Gastrocnemius medialis (tissue), 4 donors: ENCODE results near the gene HYDIN. TPM values are rescaled to one million over a fixed set of nuclear protein-coding genes. Genes with fewer than 3 reads are reported as not detected.

Source experiments
- ATAC-seq, 2 donors: fragments of 150-250 bp; one replicate each; pipeline ENCODE4 v1.9.1; 2016
- DNase-seq, 2 donors: peaks; one replicate each; pipeline ENCODE4 v3.0.0-alpha.2; 2019
- H3K27ac ChIP-seq, 4 donors: fragments of 200-600 bp; sonication (generic); 1 replicate in 1 of 4; 2 replicates in 3 of 4; pipeline ENCODE4 v1.5.1; 2016 to 2018; ENCODE audit warnings: mild to moderate bottlenecking in 2 of 4, moderate library complexity in 1 of 4
- H3K27me3 ChIP-seq, 3 donors: fragments of 200-600 bp; sonication (generic) in 2 of 3; 1 replicate in 1 of 3; 2 replicates in 2 of 3; pipeline versions ENCODE4 v1.5.1 to v1.6.0; 2016 to 2019; ENCODE audit warnings: mild to moderate bottlenecking in 1 of 3, moderate library complexity in 1 of 3
- H3K36me3 ChIP-seq, 2 donors: fragments of 200-600 bp; sonication (generic) in 1 of 2; one replicate each; pipeline ENCODE4 v1.5.1; 2017 to 2018
- H3K4me1 ChIP-seq, 2 donors: fragments of 200-600 bp; sonication (generic) in 1 of 2; one replicate each; pipeline ENCODE4 v1.5.1; 2016 to 2017; ENCODE audit warnings: mild to moderate bottlenecking in 2 of 2
- H3K4me3 ChIP-seq, 4 donors: fragments of 200-600 bp; sonication (generic) in 3 of 4; 1 replicate in 1 of 4; 2 replicates in 3 of 4; pipeline ENCODE4 v1.5.1; 2016 to 2019; ENCODE audit warnings: mild to moderate bottlenecking in 2 of 4
- H3K9me3 ChIP-seq, 3 donors: fragments of 200-600 bp; sonication (generic) in 2 of 3; 1 replicate in 1 of 3; 2 replicates in 2 of 3; pipeline ENCODE4 v1.5.1; 2016 to 2019
- POLR2A ChIP-seq, 2 donors: fragments of 450-650 bp; IDR thresholded peaks; one replicate each; pipeline ENCODE4 v1.6.1; 2017; ENCODE audit warnings: antibody characterized with exemption in 2 of 2, mild to moderate bottlenecking in 2 of 2, moderate library complexity in 2 of 2
- in situ Hi-C, 4 donors: fragments of 200-750 bp; cut with MboI; loops; one replicate each; pipeline versions ENCODE4 v1.15.0 to v1.8.0; 2017; ENCODE audit warnings: low sequenced_read_pairs in 4 of 4
- intact Hi-C: fragments of 100-400 bp; cut with DNase I; formaldehyde crosslinking; loops from one replicate; pipeline ENCODE4 v1.15.1; 2023; ENCODE audit warnings: low total_unique reads
- total RNA-seq, 4 donors: library from RNA; depleted of rRNA; stranded (reverse); fragments of >200 nt; gene quantifications; one replicate each; pipeline versions ENCODE4 v1.1.0 to v1.2.3, GENCODE V29; 2016
- TF ChIP-seq, protein P1 (sequence below), 5 experiments: fragments of 450-650 bp in 3 of 5; fragments of 200-600 bp in 2 of 5; sonication (generic) in 2 of 5; IDR thresholded peaks in 4 of 5; conservative IDR thresholded peaks in 1 of 5; 1 replicate in 4 of 5; 2 replicates in 1 of 5; pipeline ENCODE4 v1.5.1; 2016 to 2019; ENCODE audit warnings: antibody characterized with exemption in 5 of 5, mild to moderate bottlenecking in 3 of 5, moderate library complexity in 3 of 5

HYDIN gene
- total RNA-seq, 4 donors from 2014 or later: 0.12 TPM; not detected in 3

DNA sequence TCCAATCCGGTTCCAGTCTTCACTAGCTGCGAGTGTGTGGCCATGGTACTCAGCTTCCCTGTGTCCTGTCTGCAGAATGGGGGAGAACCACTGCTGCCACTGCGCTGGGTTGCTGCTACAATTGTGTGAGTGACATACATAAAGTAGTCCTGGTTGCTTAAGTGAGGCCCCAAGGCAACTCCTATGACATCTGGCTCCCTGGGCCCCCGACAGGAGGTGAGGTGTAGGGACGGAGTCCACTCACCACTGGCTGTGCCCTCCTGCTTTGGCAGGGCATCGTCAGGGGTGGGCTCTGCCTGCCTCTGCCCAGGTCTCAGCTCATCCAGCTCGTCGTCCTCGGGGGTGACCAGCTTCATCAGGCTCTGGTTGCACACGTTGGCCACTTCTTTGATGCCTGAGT is 450.0 kb downstream of the HYDIN start:
- no peaks in the 10 kb centered on the region for H3K27me3 ChIP-seq
- peaks cover 0 to 53% of the 10 kb centered on the region in 2 donors for H3K36me3 ChIP-seq

DNA sequence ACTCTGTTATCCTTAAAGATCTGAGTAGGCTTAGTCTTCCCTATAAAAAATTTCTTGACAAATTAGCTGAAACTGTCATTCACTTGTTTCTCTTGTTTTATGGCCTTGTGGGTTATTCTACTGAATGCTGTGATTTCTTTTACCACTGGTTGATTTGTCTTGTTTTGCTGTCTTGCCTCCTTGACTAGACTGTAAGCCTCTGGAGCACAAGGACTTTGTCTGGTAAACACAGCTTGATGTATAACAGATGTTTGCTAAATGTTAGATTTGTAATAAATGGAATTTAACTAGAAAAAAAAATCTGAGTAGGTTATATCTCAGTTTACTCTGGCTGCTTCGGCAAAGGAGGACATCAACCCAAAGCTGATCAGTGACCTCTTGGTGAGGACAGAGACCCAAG is 451.2 kb downstream of the HYDIN start:
- peaks cover 8 to 10% of the 10 kb centered on the region in 2 donors for H3K4me1 ChIP-seq
- TF ChIP-seq, protein P1, sequence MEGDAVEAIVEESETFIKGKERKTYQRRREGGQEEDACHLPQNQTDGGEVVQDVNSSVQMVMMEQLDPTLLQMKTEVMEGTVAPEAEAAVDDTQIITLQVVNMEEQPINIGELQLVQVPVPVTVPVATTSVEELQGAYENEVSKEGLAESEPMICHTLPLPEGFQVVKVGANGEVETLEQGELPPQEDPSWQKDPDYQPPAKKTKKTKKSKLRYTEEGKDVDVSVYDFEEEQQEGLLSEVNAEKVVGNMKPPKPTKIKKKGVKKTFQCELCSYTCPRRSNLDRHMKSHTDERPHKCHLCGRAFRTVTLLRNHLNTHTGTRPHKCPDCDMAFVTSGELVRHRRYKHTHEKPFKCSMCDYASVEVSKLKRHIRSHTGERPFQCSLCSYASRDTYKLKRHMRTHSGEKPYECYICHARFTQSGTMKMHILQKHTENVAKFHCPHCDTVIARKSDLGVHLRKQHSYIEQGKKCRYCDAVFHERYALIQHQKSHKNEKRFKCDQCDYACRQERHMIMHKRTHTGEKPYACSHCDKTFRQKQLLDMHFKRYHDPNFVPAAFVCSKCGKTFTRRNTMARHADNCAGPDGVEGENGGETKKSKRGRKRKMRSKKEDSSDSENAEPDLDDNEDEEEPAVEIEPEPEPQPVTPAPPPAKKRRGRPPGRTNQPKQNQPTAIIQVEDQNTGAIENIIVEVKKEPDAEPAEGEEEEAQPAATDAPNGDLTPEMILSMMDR (IDR thresholded peaks at IDR 0.05 in 4 of 5, conservative IDR thresholded peaks at IDR 0.05 in 1 of 5): no peak
- peak in 1 of 2 donors; percentile 25 for ATAC-seq
- H3K27me3 ChIP-seq: no peaks in the 10 kb centered on the region
- peak overlapping the region in 3 of 4 donors; percentile 6 to 68 (median 56) for H3K27ac ChIP-seq
- H3K36me3 ChIP-seq: peaks cover 0 to 41% of the 10 kb centered on the region in 2 donors
- H3K4me3 ChIP-seq: no peak overlapping the region
- no peaks in the 10 kb centered on the region for H3K9me3 ChIP-seq
- in situ Hi-C loops: loop anchor here in 1 of 4 donors (10.0 kb wide), 1 partner anchor 105 kb away; no protein-coding TSS in a partner anchor
- DNase-seq: no peak
- intact Hi-C loops: loop anchor here (2.0 kb wide), 1 partner anchor 21 kb away; the partner anchor contains the start of gene VAC14

More for the DNA sequence above, 450.0 kb downstream of the HYDIN start:
- in situ Hi-C loops: no loop called here
- no peak overlapping the region for H3K27ac ChIP-seq
- no peak for DNase-seq
- H3K9me3 ChIP-seq: no peaks in the 10 kb centered on the region
- ATAC-seq: no peak
- no peak overlapping the region for H3K4me3 ChIP-seq
- peaks cover 8 to 10% of the 10 kb centered on the region in 2 donors for H3K4me1 ChIP-seq
- TF ChIP-seq, protein P1 (IDR thresholded peaks at IDR 0.05 in 4 of 5, conservative IDR thresholded peaks at IDR 0.05 in 1 of 5): no peak
- TF ChIP-seq POLR2A (IDR thresholded peaks at IDR 0.05): no peak
- intact Hi-C loops: no loop called here

DNA sequence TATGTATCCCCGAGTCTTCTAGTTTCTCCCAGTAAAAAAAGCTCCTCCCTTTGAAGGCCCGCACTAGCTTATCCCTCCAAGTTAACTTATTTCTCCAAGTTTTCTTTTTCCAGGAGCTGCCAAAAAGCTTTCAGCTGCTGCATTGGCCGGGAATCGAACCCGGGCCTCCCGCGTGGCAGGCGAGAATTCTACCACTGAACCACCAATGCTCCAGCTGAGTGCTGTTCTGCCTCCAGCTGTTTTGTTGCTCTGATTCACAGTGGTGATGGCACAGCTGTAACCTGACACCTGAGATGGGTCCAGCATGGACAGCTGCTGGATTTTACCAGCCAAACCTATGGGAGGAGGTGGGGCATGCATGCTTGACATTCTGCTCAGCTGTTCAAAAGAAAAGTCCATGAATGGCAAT is 451.6 kb downstream of the HYDIN start:
- peaks cover 8 to 10% of the 10 kb centered on the region in 2 donors for H3K4me1 ChIP-seq
- DNase-seq (peak; percentile 32 to 74), ATAC-seq (peak; percentile 75 to 91)
- peaks cover 0 to 37% of the 10 kb centered on the region in 2 donors for H3K36me3 ChIP-seq
- H3K9me3 ChIP-seq: no peaks in the 10 kb centered on the region
- peak overlapping the region; percentile 6 to 68 (median 52) for H3K27ac ChIP-seq
- H3K4me3 ChIP-seq: no peak overlapping the region
- intact Hi-C loops: loop anchor here (2.0 kb wide), 1 partner anchor 22 kb away; the partner anchor contains the start of gene VAC14
- H3K27me3 ChIP-seq: no peaks in the 10 kb centered on the region
- in situ Hi-C loops: loop anchor here in 1 of 4 donors (10.0 kb wide), 1 partner anchor 104 kb away; no protein-coding TSS in a partner anchor
- TF ChIP-seq, protein P1 (IDR thresholded peaks at IDR 0.05 in 4 of 5, conservative IDR thresholded peaks at IDR 0.05 in 1 of 5): no peak
- TF ChIP-seq POLR2A (IDR thresholded peaks at IDR 0.05): no peak

DNA sequence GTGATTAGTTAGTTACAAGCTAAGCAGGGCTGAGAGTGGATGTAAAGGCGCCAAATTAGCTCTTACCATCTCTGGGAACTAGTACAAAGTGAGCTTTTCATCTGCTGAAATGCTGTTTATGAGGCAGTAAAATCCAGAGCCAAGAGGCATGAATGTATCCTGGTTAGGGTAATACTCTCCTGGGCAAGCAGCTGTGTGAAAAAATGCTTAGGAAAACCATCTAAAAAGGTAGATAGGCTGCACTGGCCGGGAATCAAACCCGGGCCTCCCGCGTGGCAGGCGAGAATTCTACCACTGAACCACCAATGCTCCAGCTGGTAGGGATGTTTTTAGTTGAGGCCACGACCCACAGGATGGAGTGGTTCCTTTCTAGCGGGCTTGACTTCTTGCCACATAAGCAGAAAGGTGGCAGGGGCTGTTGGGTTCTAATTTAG is 452.5 kb downstream of the HYDIN start:
- TF ChIP-seq POLR2A (IDR thresholded peaks at IDR 0.05): no peak
- TF ChIP-seq, protein P1 (IDR thresholded peaks at IDR 0.05 in 4 of 5, conservative IDR thresholded peaks at IDR 0.05 in 1 of 5): no peak
- in situ Hi-C loops: loop anchor here in 1 of 4 donors (10.0 kb wide), 1 partner anchor 103 kb away; no protein-coding TSS in a partner anchor
- peak overlapping the region in 1 of 4 donors; percentile 68 for H3K27ac ChIP-seq
- no peak overlapping the region for H3K4me3 ChIP-seq
- no peaks in the 10 kb centered on the region for H3K9me3 ChIP-seq
- H3K27me3 ChIP-seq: no peaks in the 10 kb centered on the region
- intact Hi-C loops: loop anchor here (2.0 kb wide), 1 partner anchor 23 kb away; the partner anchor contains the start of gene VAC14
- DNase-seq (no peak), ATAC-seq (no peak)
- peaks cover 8 to 11% of the 10 kb centered on the region in 2 donors for H3K4me1 ChIP-seq
- H3K36me3 ChIP-seq: peaks cover 0 to 27% of the 10 kb centered on the region in 2 donors
